Osteoblast (primary cell): ENCODE measurements around the gene SLC6A18. TPM values are rescaled to one million over a fixed set of nuclear protein-coding genes. Genes with fewer than 3 reads are reported as not detected.

Experiments
- DNase-seq: peaks from one replicate; pipeline ENCODE4 v3.0.0; 2011; ENCODE audit warnings: low spot score, mixed read lengths; ENCODE audit not compliant: insufficient read length; ENCODE audit errors: missing footprints
- H2AFZ ChIP-seq: 2 replicates; pipeline ENCODE4 v1.6.0; 2011; ENCODE audit warnings: mild to moderate bottlenecking, low read length
- H3K27ac ChIP-seq: 2 replicates; pipeline ENCODE4 v1.5.1; 2011; ENCODE audit warnings: mild to moderate bottlenecking, low read depth, low read length, moderate library complexity
- H3K27me3 ChIP-seq: 2 replicates; pipeline ENCODE4 v1.6.0; 2012; ENCODE audit warnings: mild to moderate bottlenecking, control low read depth, inconsistent platforms, low read length, moderate library complexity; ENCODE audit not compliant: insufficient read depth
- H3K36me3 ChIP-seq: 2 replicates; pipeline ENCODE4 v1.5.1; 2011; ENCODE audit warnings: mild to moderate bottlenecking, low read length, control low read depth, moderate library complexity; ENCODE audit not compliant: insufficient read depth
- H3K4me1 ChIP-seq: 2 replicates; pipeline ENCODE4 v1.5.1; 2011; ENCODE audit warnings: mild to moderate bottlenecking, low read length, control low read depth, moderate library complexity; ENCODE audit not compliant: insufficient read depth
- H3K4me2 ChIP-seq: 2 replicates; pipeline ENCODE4 v1.6.0; 2011; ENCODE audit warnings: mild to moderate bottlenecking, low read length; ENCODE audit not compliant: insufficient read depth
- H3K4me3 ChIP-seq: fragments of 200-600 bp; sonication (generic); 3 replicates; pipeline ENCODE4 v1.5.1; 2012; ENCODE audit warnings: mild to moderate bottlenecking, low read length, inconsistent platforms; ENCODE audit not compliant: insufficient read depth
- H3K79me2 ChIP-seq: 2 replicates; pipeline ENCODE4 v1.6.0; 2012; ENCODE audit warnings: mild to moderate bottlenecking, low read length, control low read depth, inconsistent platforms; ENCODE audit not compliant: insufficient read depth
- H3K9me3 ChIP-seq: 2 replicates; pipeline ENCODE4 v1.5.1; 2011; ENCODE audit warnings: low read depth, low read length, control low read depth
- H4K20me1 ChIP-seq: 2 replicates; pipeline ENCODE4 v1.6.0; 2012; ENCODE audit warnings: mild to moderate bottlenecking, low read length, control low read depth; ENCODE audit not compliant: insufficient read depth
- total RNA-seq: library from RNA; depleted of rRNA; stranded (reverse); fragments of >200 nt; gene quantifications from 2 replicates; pipeline ENCODE4 v1.2.3, GENCODE V29; 2012
- TF ChIP-seq, protein P1 (sequence below): IDR thresholded peaks from 2 replicates; pipeline ENCODE4 v1.5.1; 2011; ENCODE audit warnings: mild to moderate bottlenecking, low read depth, low read length, moderate library complexity; ENCODE audit errors: extremely low read depth

The SLC6A18 gene
- total RNA-seq, 1 donor, result not detected

- Histone ChIP-seq H3K79me2 (no peaks in the 10 kb centered on the region), H3K4me1 (no peaks in the 10 kb centered on the region), H3K4me2 (no peak overlapping the region), H3K27me3 (peaks cover 6% of the 10 kb centered on the region), H4K20me1 (no peaks in the 10 kb centered on the region), H3K36me3 (no peaks in the 10 kb centered on the region), H2AFZ (no peak overlapping the region), H3K9me3 (no peaks in the 10 kb centered on the region), H3K4me3 (no peak overlapping the region), H3K27ac (no peak overlapping the region)
- TF ChIP-seq, protein P1, sequence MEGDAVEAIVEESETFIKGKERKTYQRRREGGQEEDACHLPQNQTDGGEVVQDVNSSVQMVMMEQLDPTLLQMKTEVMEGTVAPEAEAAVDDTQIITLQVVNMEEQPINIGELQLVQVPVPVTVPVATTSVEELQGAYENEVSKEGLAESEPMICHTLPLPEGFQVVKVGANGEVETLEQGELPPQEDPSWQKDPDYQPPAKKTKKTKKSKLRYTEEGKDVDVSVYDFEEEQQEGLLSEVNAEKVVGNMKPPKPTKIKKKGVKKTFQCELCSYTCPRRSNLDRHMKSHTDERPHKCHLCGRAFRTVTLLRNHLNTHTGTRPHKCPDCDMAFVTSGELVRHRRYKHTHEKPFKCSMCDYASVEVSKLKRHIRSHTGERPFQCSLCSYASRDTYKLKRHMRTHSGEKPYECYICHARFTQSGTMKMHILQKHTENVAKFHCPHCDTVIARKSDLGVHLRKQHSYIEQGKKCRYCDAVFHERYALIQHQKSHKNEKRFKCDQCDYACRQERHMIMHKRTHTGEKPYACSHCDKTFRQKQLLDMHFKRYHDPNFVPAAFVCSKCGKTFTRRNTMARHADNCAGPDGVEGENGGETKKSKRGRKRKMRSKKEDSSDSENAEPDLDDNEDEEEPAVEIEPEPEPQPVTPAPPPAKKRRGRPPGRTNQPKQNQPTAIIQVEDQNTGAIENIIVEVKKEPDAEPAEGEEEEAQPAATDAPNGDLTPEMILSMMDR, result no peak
- DNase-seq, result no peak
Measured at GRCh38 chr5:1177826-1178528, 47.2 kb upstream of the SLC6A18 start.

DNA sequence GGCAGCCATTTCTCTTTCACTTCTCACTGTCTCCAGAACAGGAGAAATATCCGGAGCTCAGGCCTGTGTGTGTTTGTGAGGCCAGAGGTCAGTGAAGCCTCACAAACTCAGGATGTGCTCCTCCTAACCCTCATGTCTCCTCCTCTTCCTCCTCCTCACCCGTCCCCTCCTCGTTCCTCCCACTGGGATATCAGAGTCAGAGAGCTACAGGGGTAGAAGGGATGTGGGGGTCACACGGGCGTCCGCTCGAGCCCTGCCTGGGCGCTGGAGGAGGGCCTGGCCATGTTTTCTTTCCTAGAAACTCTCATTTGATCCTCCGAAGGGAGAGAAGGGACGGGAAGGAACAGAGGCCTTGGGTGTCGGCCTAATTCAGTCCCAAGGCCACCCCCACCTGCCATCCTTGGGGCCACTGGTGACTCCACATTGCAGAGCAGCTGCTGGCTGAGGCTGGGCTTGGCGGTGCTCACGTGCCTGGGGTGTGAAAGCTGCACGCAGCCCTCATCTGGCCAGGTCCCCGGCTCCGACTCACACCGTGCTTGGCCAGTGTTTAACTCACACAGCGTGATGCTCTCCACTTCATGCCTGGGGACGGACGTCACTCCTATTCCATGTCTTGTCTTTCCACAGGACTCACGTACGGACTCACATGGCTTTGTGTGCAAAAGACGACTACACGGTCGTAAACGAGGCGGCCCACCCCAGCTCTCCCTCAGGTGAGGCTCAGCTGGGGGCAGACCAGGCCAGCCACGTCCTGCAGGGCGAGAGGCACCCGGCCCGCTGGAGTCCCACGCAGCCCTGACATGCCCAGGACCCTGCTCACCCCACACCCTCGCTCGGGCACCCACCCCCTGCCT, 46.4 kb upstream of the SLC6A18 start:
- Histone ChIP-seq H3K27ac (no peak overlapping the region), H3K79me2 (no peaks in the 10 kb centered on the region), H3K27me3 (peaks cover 6% of the 10 kb centered on the region), H3K4me2 (no peak overlapping the region), H2AFZ (no peak overlapping the region), H3K9me3 (no peaks in the 10 kb centered on the region), H4K20me1 (no peaks in the 10 kb centered on the region), H3K4me1 (no peaks in the 10 kb centered on the region), H3K4me3 (no peak overlapping the region), H3K36me3 (no peaks in the 10 kb centered on the region)
- TF ChIP-seq, protein P1, result no peak
- no peak for DNase-seq

GRCh38 chr5:1179383-1179715, 45.8 kb upstream of the SLC6A18 start:
- Histone ChIP-seq H3K27me3 (peaks cover 6% of the 10 kb centered on the region), H3K36me3 (no peaks in the 10 kb centered on the region), H4K20me1 (no peaks in the 10 kb centered on the region), H3K79me2 (no peaks in the 10 kb centered on the region), H3K9me3 (no peaks in the 10 kb centered on the region), H3K4me2 (no peak overlapping the region), H3K4me3 (no peak overlapping the region), H3K4me1 (no peaks in the 10 kb centered on the region), H2AFZ (no peak overlapping the region), H3K27ac (no peak overlapping the region)
- TF ChIP-seq, protein P1, result no peak
- DNase-seq, result no peak

DNA sequence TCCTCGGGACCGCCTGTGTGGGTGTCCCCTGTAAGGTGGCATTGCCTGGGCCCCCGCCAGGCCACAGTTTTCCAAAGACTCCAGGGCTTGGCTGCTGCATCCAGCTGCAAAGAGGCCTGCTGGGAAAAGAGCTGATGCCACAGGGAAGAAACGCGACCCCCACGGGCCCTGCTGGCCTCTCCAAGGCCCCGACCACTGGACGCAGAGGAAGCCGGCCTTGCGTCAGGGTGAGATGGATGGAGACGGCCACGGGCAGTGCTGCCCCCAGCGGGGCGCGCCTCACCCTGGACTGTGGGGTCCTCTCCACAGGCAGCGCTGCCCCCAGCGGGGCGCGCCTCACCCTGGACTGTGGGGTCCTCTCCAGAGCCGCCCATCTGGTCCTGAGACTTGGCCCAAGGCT, 45.1 kb upstream of the SLC6A18 start:
- Histone ChIP-seq H3K4me1 (no peaks in the 10 kb centered on the region), H3K9me3 (no peaks in the 10 kb centered on the region), H4K20me1 (no peaks in the 10 kb centered on the region), H3K79me2 (no peaks in the 10 kb centered on the region), H3K36me3 (no peaks in the 10 kb centered on the region), H3K27ac (no peak overlapping the region), H3K27me3 (peaks cover 6% of the 10 kb centered on the region), H3K4me3 (no peak overlapping the region), H2AFZ (no peak overlapping the region), H3K4me2 (no peak overlapping the region)
- TF ChIP-seq, protein P1, result no peak
- DNase-seq, result no peak
